Measurements from ENCODE around the gene APP. TPM values are rescaled to one million over a fixed set of nuclear protein-coding genes. Genes with fewer than 3 reads are reported as not detected.

APP gene
- total RNA-seq, 2 experiments from 2014 or later: 18.8 to 19.4 TPM

DNA sequence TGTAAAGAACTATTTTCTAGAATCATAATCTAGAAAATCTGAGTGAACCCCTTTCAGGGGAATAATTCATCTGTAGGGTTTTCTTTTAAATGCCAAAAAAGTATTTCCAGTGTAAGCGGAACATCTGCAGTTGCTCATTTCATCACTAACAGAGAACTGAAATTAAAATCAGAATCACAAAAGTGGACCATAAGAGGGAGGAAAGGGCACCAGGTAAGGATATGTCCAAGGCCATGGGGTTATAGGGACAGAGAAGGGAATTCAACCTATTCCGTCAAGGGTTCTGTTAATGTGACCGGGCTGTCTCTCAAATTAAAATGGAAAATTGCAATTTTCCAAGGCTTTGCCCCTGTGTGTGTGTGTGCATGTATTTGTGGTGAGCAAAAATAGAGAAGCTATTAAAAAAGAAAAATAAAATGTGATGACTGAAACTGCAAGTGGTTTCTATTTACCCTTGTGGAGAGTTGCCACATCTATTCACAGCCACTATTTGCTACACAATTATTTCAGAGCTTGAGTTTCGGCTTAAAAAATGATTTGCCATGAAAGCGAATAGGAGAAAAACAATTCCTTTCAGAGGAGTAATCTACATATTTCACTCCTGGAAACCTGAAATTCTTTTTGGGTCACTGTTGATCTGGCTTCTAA is 53.1 kb downstream of the APP start:
- Mint-ChIP-seq H3K4me1 (no peaks in the 10 kb centered on the region), H3K36me3 (peaks cover 5% of the 10 kb centered on the region), H3K9me3 (peaks cover 2% of the 10 kb centered on the region), H3K4me3 (no peak overlapping the region), H3K27me3 (no peaks in the 10 kb centered on the region), H3K27ac (no peak overlapping the region)
- no peak for ATAC-seq (ENCODE audit: low read depth)
- POLR2A ChIA-PET: no interaction called here
- no peak for DNase-seq

DNA sequence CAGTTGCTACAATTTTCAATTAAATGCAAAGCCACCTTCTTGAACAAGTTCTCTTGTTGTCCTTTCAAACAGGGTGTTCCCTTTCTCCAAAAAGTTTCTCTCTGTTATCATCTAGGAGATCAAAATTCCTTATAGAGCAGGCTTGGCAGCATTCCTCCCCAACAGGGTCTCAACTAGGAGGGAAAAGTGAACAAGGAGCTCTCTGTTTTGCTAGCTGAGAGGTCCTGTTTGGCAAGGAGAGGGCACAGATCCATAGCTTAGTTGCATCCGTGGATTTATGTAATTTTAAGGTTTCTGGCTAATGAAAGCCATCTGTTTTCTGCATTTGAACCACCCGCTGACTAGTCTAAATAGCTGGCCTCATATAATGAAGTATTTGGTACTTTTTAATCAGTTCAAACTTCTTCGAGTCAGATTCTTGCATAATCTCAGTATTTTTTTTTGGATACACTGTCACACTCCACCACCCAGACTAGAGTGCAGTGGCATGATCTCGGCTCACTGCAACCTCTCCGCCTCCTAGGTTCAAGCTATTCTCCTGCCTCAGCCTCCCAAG is 54.0 kb downstream of the APP start:
- no peaks in the 10 kb centered on the region for H3K27me3 Mint-ChIP-seq
- H3K4me3 Mint-ChIP-seq: no peak overlapping the region
- no peak for ATAC-seq (ENCODE audit: low read depth)
- H3K27ac Mint-ChIP-seq: no peak overlapping the region
- H3K9me3 Mint-ChIP-seq: peaks cover 2% of the 10 kb centered on the region
- peaks cover 5% of the 10 kb centered on the region for H3K36me3 Mint-ChIP-seq
- POLR2A ChIA-PET: no interaction called here
- DNase-seq: no peak
- no peaks in the 10 kb centered on the region for H3K4me1 Mint-ChIP-seq

DNA sequence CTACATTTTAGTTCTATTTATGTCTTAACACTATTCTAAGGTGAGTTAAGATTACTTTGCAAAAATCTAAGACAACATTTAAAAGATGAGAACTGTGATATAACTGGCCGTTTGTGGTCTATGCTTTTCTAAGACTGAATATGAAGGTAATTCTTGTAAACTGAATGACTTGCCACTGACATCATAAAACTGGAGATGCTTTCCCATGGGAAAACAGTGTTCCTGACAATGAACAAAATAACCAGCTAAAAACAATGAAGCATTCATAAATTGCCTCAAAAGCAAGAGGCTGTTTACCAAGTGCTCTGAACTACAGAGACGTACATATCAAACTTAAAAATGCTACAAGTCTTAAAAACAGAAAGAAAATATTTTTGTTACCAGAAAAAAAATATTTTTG is 54.7 kb downstream of the APP start:
- H3K27ac Mint-ChIP-seq: no peak overlapping the region
- DNase-seq: no peak
- no peaks in the 10 kb centered on the region for H3K4me1 Mint-ChIP-seq
- H3K9me3 Mint-ChIP-seq: peaks cover 2% of the 10 kb centered on the region
- H3K36me3 Mint-ChIP-seq: peaks cover 5% of the 10 kb centered on the region
- POLR2A ChIA-PET: no interaction called here
- H3K27me3 Mint-ChIP-seq: no peaks in the 10 kb centered on the region
- H3K4me3 Mint-ChIP-seq: no peak overlapping the region
- ATAC-seq (ENCODE audit: low read depth): no peak

DNA sequence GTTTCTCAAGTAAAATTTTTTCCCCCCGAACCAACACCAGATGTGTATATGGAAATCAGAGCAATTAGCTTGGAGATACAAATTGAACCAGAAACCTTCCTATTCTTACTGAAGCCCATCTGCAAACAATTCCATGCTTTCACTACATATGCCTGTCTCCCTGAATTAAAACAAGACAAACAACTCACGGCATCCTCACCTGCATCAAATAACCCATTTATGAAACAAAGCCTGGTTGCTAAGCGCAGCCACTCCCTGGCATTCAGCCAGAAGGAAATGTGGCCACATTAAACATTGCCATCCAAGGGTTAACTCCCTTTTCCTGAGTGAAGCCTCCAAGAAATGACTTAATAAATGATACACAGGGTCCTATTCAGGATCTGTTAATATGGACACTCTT is 55.3 kb downstream of the APP start:
- Mint-ChIP-seq H3K36me3 (peaks cover 5% of the 10 kb centered on the region), H3K4me1 (no peaks in the 10 kb centered on the region), H3K4me3 (no peak overlapping the region), H3K27ac (no peak overlapping the region), H3K27me3 (no peaks in the 10 kb centered on the region), H3K9me3 (peaks cover 2% of the 10 kb centered on the region)
- DNase-seq (no peak), ATAC-seq (ENCODE audit: low read depth) (no peak)
- POLR2A ChIA-PET: no interaction called here

DNA sequence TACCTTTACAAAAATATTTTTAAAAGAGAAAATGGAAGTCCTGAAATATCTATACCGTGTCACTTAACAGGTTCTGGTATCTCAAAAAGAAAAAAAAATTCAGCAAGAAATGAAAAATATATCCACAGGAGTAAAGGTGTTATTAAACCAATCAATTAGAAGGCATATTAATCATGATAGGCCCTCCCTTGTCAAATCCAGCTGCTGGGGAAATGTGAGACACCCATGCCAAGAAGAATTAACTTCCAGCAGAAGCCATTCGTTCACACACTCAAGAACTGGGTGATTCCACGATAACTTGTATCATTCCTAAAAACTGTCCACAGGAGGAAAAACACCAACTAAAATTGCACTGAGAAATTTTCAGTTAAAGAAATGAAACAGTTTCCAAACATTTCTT is 57.6 kb downstream of the APP start:
- POLR2A ChIA-PET: no interaction called here
- Mint-ChIP-seq H3K9me3 (peaks cover 2% of the 10 kb centered on the region), H3K27me3 (no peaks in the 10 kb centered on the region), H3K36me3 (peaks cover 12% of the 10 kb centered on the region), H3K27ac (no peak overlapping the region), H3K4me3 (no peak overlapping the region), H3K4me1 (no peaks in the 10 kb centered on the region)
- ATAC-seq (ENCODE audit: low read depth) (no peak), DNase-seq (no peak)

DNA sequence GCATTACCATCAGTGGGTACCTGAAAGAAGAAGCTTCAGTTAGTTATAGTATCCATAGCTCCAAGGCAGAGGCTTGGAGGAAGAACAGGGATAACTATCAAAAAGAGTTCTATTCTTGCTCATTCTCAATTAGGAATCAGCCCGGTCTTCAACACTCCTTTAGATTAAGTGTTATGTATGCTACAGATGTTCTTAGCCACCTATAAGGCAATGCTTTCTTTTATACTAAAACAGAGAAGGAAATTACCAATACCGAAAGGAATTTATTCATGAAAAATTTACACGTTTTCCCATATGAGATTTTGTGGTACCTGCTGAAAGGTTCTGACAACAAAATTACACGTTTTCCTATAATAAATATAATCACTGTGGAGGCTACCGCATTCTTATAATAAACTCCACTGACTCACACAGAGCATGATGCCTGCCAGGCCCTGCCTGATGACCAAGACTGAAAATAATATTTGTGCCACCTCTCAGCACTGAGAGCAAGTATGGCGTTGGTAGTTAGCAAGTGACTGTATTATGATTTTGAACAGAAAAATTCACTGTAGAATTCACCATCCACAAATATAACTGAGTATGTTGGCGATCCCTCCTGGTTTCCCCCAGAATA is 58.3 kb downstream of the APP start:
- H3K4me3 Mint-ChIP-seq: no peak overlapping the region
- ATAC-seq (ENCODE audit: low read depth): no peak
- H3K36me3 Mint-ChIP-seq: peaks cover 15% of the 10 kb centered on the region
- no peaks in the 10 kb centered on the region for H3K27me3 Mint-ChIP-seq
- H3K9me3 Mint-ChIP-seq: peaks cover 2% of the 10 kb centered on the region
- H3K27ac Mint-ChIP-seq: no peak overlapping the region
- no peaks in the 10 kb centered on the region for H3K4me1 Mint-ChIP-seq
- POLR2A ChIA-PET: no interaction called here
- no peak for DNase-seq

DNA sequence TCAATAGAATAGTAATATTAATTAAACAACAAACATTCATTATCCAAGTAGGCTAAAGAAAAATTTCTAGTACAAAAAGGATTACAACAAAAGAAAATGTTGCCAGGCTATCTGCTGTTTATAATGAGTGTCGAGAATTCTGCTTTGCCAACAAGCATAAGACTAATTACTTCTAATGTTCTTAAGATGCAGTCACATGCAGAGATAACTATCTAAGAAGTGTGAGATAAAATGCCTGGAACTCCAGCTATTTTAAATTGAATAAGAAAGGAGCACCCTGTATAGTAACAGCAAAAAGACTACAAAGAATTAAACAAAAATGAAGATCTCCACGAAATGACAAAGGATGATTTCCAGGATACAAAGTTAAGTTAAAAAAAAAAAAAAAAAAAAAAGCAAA is 59.9 kb downstream of the APP start:
- H3K4me3 Mint-ChIP-seq: no peak overlapping the region
- ATAC-seq (ENCODE audit: low read depth) (no peak), DNase-seq (no peak)
- peaks cover 18% of the 10 kb centered on the region for H3K36me3 Mint-ChIP-seq
- POLR2A ChIA-PET: no interaction called here
- H3K27ac Mint-ChIP-seq: no peak overlapping the region
- no peaks in the 10 kb centered on the region for H3K27me3 Mint-ChIP-seq
- peaks cover 2% of the 10 kb centered on the region for H3K9me3 Mint-ChIP-seq
- H3K4me1 Mint-ChIP-seq: no peaks in the 10 kb centered on the region

DNA sequence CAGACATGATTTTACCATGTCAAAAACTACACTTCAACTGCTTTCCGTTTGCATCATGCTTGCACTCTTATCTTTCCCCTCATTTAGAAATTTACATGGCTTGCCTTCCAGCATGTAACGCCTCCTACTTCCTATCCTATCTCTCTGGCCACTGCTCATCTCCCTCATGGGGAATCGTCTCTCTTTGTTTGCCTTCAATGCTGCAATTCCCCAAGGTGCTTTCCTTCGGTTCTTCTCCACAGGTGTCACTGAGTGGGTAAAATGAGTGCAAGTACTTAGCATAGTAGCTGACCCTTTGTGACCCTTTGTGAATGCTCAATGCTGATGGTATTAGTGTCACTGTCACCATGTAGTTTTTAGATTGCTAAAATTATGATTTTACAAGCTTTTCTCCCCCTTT is 63.1 kb downstream of the APP start:
- peaks cover 17% of the 10 kb centered on the region for H3K36me3 Mint-ChIP-seq
- H3K27ac Mint-ChIP-seq: no peak overlapping the region
- peaks cover 1% of the 10 kb centered on the region for H3K9me3 Mint-ChIP-seq

DNA sequence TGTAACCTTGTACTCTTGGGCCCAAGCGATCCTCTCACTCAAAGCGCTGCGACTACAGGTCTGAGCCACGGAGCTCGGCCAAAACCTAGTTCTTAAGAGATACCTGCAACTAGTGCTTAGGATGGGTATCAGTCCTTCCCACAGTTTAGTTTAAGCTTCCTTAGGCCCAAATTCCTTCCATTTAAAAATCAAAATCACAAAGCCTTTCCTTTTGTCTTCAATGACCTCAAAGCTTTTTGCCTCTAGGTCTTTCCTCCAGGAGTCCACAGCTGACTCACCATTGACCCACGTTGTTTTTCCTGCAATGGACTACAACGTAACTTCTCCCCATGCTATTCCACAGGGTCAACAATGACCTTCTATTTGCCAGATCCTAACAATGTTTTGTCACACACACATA is 64.0 kb downstream of the APP start:
- POLR2A ChIA-PET: no interaction called here
- ATAC-seq (ENCODE audit: low read depth) (no peak), DNase-seq (no peak)
- H3K36me3 Mint-ChIP-seq: peaks cover 17% of the 10 kb centered on the region
- H3K9me3 Mint-ChIP-seq: peaks cover 1% of the 10 kb centered on the region
- no peak overlapping the region for H3K27ac Mint-ChIP-seq
- H3K4me3 Mint-ChIP-seq: no peak overlapping the region
- H3K27me3 Mint-ChIP-seq: no peaks in the 10 kb centered on the region
- H3K4me1 Mint-ChIP-seq: no peaks in the 10 kb centered on the region

More for the DNA sequence above, 63.1 kb downstream of the APP start:
- POLR2A ChIA-PET: no interaction called here
- ATAC-seq (ENCODE audit: low read depth) (no peak), DNase-seq (no peak)
- Mint-ChIP-seq H3K4me3 (no peak overlapping the region), H3K4me1 (no peaks in the 10 kb centered on the region), H3K27me3 (no peaks in the 10 kb centered on the region)

DNA sequence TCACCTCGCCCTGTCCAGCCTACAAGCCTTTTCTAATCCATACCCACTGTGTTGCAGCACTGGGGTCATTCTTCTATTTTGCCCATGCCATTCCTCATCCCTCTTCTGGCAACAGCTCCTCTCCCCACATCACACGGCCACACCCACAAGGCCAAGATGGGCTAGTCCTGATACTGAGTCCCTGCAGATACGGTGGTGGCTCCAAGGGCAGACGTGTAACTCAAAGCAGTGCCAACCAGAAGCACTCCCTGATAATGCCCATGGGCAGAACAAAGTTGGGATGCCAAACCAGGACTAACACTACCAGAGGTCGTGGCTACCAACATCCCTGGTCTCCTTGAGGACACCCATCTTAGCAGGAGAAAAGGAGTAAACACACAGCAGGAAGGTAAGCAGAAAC is 64.8 kb downstream of the APP start:
- H3K4me3 Mint-ChIP-seq: no peak overlapping the region
- ATAC-seq (ENCODE audit: low read depth) (no peak), DNase-seq (no peak)
- H3K27me3 Mint-ChIP-seq: no peaks in the 10 kb centered on the region
- H3K9me3 Mint-ChIP-seq: peaks cover 1% of the 10 kb centered on the region
- H3K4me1 Mint-ChIP-seq: no peaks in the 10 kb centered on the region
- no peak overlapping the region for H3K27ac Mint-ChIP-seq
- POLR2A ChIA-PET: no interaction called here
- peaks cover 17% of the 10 kb centered on the region for H3K36me3 Mint-ChIP-seq

DNA sequence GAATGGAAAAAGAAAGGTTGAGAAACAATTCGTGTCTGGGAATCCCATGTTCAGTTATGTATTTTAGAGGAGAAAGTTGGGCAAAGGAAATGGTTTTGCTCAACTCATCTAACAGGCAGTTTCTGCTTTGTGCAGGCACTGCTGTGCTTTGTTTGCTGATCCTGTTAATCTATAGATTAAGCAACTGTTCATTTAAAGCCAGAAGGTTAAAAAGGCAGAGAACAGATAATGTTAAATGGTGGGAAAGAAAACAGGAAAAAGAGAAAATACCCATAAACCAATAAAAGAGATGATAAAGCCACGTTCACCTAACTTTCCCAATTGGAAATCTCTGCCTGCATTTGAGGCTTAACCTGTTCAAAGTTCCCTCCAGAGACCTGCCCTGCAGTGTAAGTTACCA is 70.0 kb downstream of the APP start:
- H3K4me3 Mint-ChIP-seq: no peak overlapping the region
- H3K9me3 Mint-ChIP-seq: peaks cover 1% of the 10 kb centered on the region
- no peaks in the 10 kb centered on the region for H3K27me3 Mint-ChIP-seq
- ATAC-seq (ENCODE audit: low read depth) (no peak), DNase-seq (no peak)
- H3K4me1 Mint-ChIP-seq: no peaks in the 10 kb centered on the region
- H3K27ac Mint-ChIP-seq: no peak overlapping the region
- peaks cover 4% of the 10 kb centered on the region for H3K36me3 Mint-ChIP-seq
- POLR2A ChIA-PET: no interaction called here

DNA sequence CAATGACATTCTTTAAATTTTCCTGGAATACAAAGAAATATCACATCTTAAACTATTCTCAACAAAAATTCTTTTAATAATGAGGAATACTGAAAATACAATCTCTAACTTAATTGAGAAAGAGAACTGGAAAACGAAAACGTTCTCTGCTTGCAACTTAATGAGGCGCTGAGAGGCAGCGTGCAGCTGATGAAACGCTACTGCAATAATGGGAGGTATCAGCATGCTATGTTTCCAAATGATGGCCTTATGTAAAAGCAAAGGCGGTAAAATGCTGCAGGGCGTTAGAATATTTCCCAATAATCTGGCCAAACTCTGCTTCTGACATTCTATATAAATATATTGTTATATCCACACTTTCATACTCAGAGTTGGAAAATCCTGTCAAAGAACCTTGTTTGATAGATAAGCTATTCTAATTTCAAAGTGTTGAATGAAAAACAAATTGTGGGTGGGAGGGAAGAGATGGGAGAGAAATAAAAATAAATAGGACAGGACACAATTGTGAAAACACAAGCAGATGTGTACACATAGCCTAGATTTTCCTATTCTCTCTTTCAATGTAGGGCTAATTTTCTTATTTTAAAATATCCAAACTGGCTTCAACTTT is 70.9 kb downstream of the APP start:
- no peaks in the 10 kb centered on the region for H3K27me3 Mint-ChIP-seq
- no peak for ATAC-seq (ENCODE audit: low read depth)
- H3K9me3 Mint-ChIP-seq: peaks cover 1% of the 10 kb centered on the region
- H3K36me3 Mint-ChIP-seq: peaks cover 4% of the 10 kb centered on the region
- POLR2A ChIA-PET: no interaction called here
- no peak overlapping the region for H3K4me3 Mint-ChIP-seq
- no peak overlapping the region for H3K27ac Mint-ChIP-seq
- no peak for DNase-seq
- H3K4me1 Mint-ChIP-seq: no peaks in the 10 kb centered on the region

DNA sequence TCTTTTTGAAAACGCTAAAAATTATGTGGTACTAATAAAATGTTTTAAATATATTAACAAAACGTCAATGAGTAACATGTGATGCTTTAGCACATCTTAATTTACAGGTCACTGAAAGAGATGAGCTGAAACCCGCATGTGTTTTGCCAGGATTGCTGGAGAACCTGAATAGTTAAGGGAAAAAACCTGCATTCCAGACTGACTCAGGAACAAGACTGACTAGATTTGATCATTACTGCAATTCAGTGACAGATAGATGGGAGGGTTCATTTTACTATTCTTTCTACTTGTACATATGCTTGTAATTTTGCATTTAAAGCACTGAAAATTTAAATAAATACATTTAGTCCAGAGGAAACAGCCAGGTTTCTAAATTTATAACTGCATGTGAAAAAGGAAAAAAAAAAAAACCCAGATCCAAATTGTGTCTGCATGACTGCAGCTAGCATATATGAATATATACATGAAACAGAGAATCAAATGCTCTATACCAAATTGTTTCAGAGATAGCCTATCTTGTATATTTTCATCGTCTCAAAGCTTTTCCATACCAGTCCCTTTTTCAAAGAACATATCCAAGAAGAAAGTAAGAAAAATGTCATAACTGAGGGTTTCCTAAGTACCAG is 71.7 kb downstream of the APP start:
- no peak for ATAC-seq (ENCODE audit: low read depth)
- H3K4me1 Mint-ChIP-seq: no peaks in the 10 kb centered on the region
- H3K27ac Mint-ChIP-seq: no peak overlapping the region
- H3K27me3 Mint-ChIP-seq: no peaks in the 10 kb centered on the region
- no peak overlapping the region for H3K4me3 Mint-ChIP-seq
- peaks cover 2% of the 10 kb centered on the region for H3K36me3 Mint-ChIP-seq
- no peaks in the 10 kb centered on the region for H3K9me3 Mint-ChIP-seq
- DNase-seq: no peak
- POLR2A ChIA-PET: no interaction called here

DNA sequence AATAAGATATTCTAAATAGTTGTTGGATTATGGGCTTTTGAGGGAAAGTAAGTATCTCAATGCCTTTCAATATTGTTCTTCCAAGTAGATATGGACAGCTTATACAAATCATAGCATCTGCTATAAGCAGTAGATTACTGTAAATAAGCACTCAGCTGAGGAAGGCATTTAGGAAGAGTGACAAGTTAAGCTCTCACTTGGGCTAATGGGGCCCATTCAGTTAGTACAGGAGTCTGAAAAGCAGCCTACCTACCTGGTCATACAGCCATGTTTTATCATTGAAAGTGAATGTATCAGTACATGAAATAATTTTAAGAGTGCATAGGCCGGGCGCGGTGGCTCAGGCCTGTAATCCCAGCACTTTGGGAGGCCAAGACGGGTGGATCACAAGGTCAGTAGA is 73.1 kb downstream of the APP start:
- Mint-ChIP-seq H3K4me1 (no peaks in the 10 kb centered on the region), H3K9me3 (no peaks in the 10 kb centered on the region), H3K4me3 (no peak overlapping the region), H3K27me3 (no peaks in the 10 kb centered on the region), H3K36me3 (peaks cover 2% of the 10 kb centered on the region), H3K27ac (no peak overlapping the region)
- POLR2A ChIA-PET: no interaction called here
- ATAC-seq (ENCODE audit: low read depth) (no peak), DNase-seq (no peak)

Data from activated naive CD8-positive, alpha-beta T cell treated with anti-CD3 and anti-CD28 coated beads, Interleukin-2, amount 10 ng/mL, durations not matched to agents 7 days and 5 days (primary cell).